Parathyroid adenoma (tissue), 2 donors: Measurements from ENCODE around the gene CHST3.

Source experiments
- H2AFZ ChIP-seq: fragments of 300-600 bp; sonication (generic); one replicate; pipeline ENCODE4 v1.7.0; 2017; ENCODE audit warnings: antibody characterized with exemption, mild to moderate bottlenecking
- H3K27ac ChIP-seq: fragments of 300-600 bp; sonication (generic); one replicate; pipeline ENCODE4 v1.7.0; 2017
- H3K27me3 ChIP-seq: fragments of 300-600 bp; sonication (generic); one replicate; pipeline ENCODE4 v1.7.0; 2017; ENCODE audit warnings: low read length; ENCODE audit not compliant: control insufficient read depth, insufficient read depth
- H3K36me3 ChIP-seq: fragments of 300-600 bp; sonication (generic); one replicate; pipeline ENCODE4 v1.7.0; 2017; ENCODE audit warnings: low read length; ENCODE audit not compliant: control insufficient read depth, insufficient read depth
- H3K4me1 ChIP-seq: fragments of 300-600 bp; sonication (generic); one replicate; pipeline ENCODE4 v1.7.0; 2017; ENCODE audit warnings: control low read depth
- H3K4me2 ChIP-seq: fragments of 300-600 bp; sonication (generic); one replicate; pipeline ENCODE4 v1.7.0; 2017; ENCODE audit warnings: low read length
- H3K4me3 ChIP-seq: fragments of 300-600 bp; sonication (generic); one replicate; pipeline ENCODE4 v1.7.0; 2017; ENCODE audit warnings: low read depth, low read length
- H3K79me2 ChIP-seq: fragments of 300-600 bp; sonication (generic); one replicate; pipeline ENCODE4 v1.7.0; 2017; ENCODE audit warnings: control low read depth
- H3K9ac ChIP-seq: fragments of 300-600 bp; sonication (generic); one replicate; pipeline ENCODE4 v1.7.0; 2017; ENCODE audit warnings: mild to moderate bottlenecking
- H3K9me3 ChIP-seq: fragments of 300-600 bp; sonication (generic); one replicate; pipeline ENCODE4 v1.7.0; 2017; ENCODE audit warnings: low read length; ENCODE audit not compliant: control insufficient read depth
- CTCF ChIP-seq: fragments of 300-600 bp; sonication (generic); IDR thresholded peaks from one replicate; pipeline ENCODE4 v1.7.0; 2017; ENCODE audit warnings: antibody characterized with exemption, mild to moderate bottlenecking
- donor health status: primary hyperparathyroidism.

CHST3 gene

GRCh38 chr10:71921324-71922027 is 42.7 kb upstream of the CHST3 start:
- Histone ChIP-seq H3K27me3 (no peaks in the 10 kb centered on the region), H3K27ac (no peak overlapping the region), H3K4me2 (no peak overlapping the region), H3K4me1 (no peaks in the 10 kb centered on the region), H3K9me3 (no peaks in the 10 kb centered on the region), H3K79me2 (no peaks in the 10 kb centered on the region), H3K9ac (no peak overlapping the region), H3K4me3 (no peak overlapping the region), H2AFZ (no peak overlapping the region), H3K36me3 (no peaks in the 10 kb centered on the region)
- TF ChIP-seq CTCF = no peak

- Histone ChIP-seq H3K36me3 (no peaks in the 10 kb centered on the region), H3K79me2 (no peaks in the 10 kb centered on the region), H3K9ac (no peak overlapping the region), H3K4me1 (no peaks in the 10 kb centered on the region), H3K27ac (no peak overlapping the region), H3K4me3 (no peak overlapping the region), H3K27me3 (no peaks in the 10 kb centered on the region), H3K4me2 (no peak overlapping the region), H3K9me3 (no peaks in the 10 kb centered on the region), H2AFZ (no peak overlapping the region)
- no peak for TF ChIP-seq CTCF
Observed at GRCh38 chr10:71923138-71923692, 41.0 kb upstream of the CHST3 start.

- no peak overlapping the region for H3K27ac ChIP-seq
- no peaks in the 10 kb centered on the region for H3K36me3 ChIP-seq
- no peaks in the 10 kb centered on the region for H3K4me1 ChIP-seq
- TF ChIP-seq CTCF = no peak
- H3K9ac ChIP-seq = no peak overlapping the region
- H3K79me2 ChIP-seq = no peaks in the 10 kb centered on the region
- H2AFZ ChIP-seq = no peak overlapping the region
- H3K27me3 ChIP-seq = no peaks in the 10 kb centered on the region
- H3K4me3 ChIP-seq = no peak overlapping the region
- no peak overlapping the region for H3K4me2 ChIP-seq
- H3K9me3 ChIP-seq = no peaks in the 10 kb centered on the region
Observed at GRCh38 chr10:71924771-71925170, 39.4 kb upstream of the CHST3 start.

- no peak overlapping the region for H3K9ac ChIP-seq
- H3K79me2 ChIP-seq = no peaks in the 10 kb centered on the region
- H3K27me3 ChIP-seq = no peaks in the 10 kb centered on the region
- no peak for TF ChIP-seq CTCF
- H3K4me2 ChIP-seq = no peak overlapping the region
- no peaks in the 10 kb centered on the region for H3K36me3 ChIP-seq
- no peaks in the 10 kb centered on the region for H3K4me1 ChIP-seq
- no peak overlapping the region for H3K27ac ChIP-seq
- H3K4me3 ChIP-seq = no peak overlapping the region
- no peaks in the 10 kb centered on the region for H3K9me3 ChIP-seq
- no peak overlapping the region for H2AFZ ChIP-seq
Observed at GRCh38 chr10:71927159-71927558, 37.0 kb upstream of the CHST3 start.
